Cardiac muscle cell (in vitro differentiated cells and primary cell): ENCODE data around the gene KCTD13. TPM values are rescaled to one million over a fixed set of nuclear protein-coding genes. Genes with fewer than 3 reads are reported as not detected.

Source experiments
- DNase-seq, 2 donors: peaks; one replicate each; pipeline versions ENCODE4 v3.0.0 to v3.0.0-alpha.2; 2010 to 2017; ENCODE audit warnings: low read depth in 1 of 2, low spot score in 1 of 2
- H3K27ac ChIP-seq: fragments of 200-600 bp; sonication (generic); 2 replicates; pipeline ENCODE4 v1.5.1; 2016
- H3K27me3 ChIP-seq: fragments of 200-600 bp; sonication (generic); 2 replicates; pipeline ENCODE4 v1.6.0; 2016; ENCODE audit warnings: control low read depth
- H3K36me3 ChIP-seq: fragments of 200-600 bp; sonication (generic); 2 replicates; pipeline ENCODE4 v1.5.1; 2016; ENCODE audit warnings: control low read depth
- H3K4me1 ChIP-seq: fragments of 200-600 bp; sonication (generic); 2 replicates; pipeline ENCODE4 v1.8.1; 2017; ENCODE audit warnings: low read depth, mild to moderate bottlenecking, mixed run types
- H3K4me3 ChIP-seq: fragments of 200-600 bp; sonication (generic); 2 replicates; pipeline ENCODE4 v1.5.1; 2016; ENCODE audit warnings: mild to moderate bottlenecking
- H3K9me3 ChIP-seq: fragments of 200-600 bp; sonication (generic); 2 replicates; pipeline ENCODE4 v1.5.1; 2017; ENCODE audit warnings: low read depth, mild to moderate bottlenecking, control low read depth
- polyA plus RNA-seq: library from polyadenylated mRNA; unstranded; fragments of >200 nt; fragmentation: Nextera tagmentation; extraction: Ambion mirVana; gene quantifications from 2 replicates; pipeline ENCODE4 v1.2.1, GENCODE V29; 2016
- total RNA-seq: library from RNA; depleted of rRNA; stranded (reverse); fragments of >200 nt; gene quantifications from 2 replicates; pipeline ENCODE4 v1.2.3, GENCODE V29; 2016
- TF ChIP-seq, protein P1 (sequence below): IDR thresholded peaks from 2 replicates; pipeline ENCODE4 v1.5.1; 2012; ENCODE audit warnings: low read depth, mild to moderate bottlenecking, low read length

KCTD13 gene
- total and polyA plus RNA-seq, 2 experiments from 2014 or later = 22.1 to 22.3 TPM

GRCh38 chr16:29927070-29927905 lies 1.3 kb upstream of the KCTD13 start:
- Histone ChIP-seq H3K4me1 (peaks cover 13% of the 10 kb centered on the region), H3K9me3 (no peaks in the 10 kb centered on the region), H3K36me3 (no peaks in the 10 kb centered on the region), H3K27me3 (no peaks in the 10 kb centered on the region), H3K27ac (peak overlapping the region; percentile 94), H3K4me3 (peak overlapping the region; percentile 76)
- TF ChIP-seq, protein P1, sequence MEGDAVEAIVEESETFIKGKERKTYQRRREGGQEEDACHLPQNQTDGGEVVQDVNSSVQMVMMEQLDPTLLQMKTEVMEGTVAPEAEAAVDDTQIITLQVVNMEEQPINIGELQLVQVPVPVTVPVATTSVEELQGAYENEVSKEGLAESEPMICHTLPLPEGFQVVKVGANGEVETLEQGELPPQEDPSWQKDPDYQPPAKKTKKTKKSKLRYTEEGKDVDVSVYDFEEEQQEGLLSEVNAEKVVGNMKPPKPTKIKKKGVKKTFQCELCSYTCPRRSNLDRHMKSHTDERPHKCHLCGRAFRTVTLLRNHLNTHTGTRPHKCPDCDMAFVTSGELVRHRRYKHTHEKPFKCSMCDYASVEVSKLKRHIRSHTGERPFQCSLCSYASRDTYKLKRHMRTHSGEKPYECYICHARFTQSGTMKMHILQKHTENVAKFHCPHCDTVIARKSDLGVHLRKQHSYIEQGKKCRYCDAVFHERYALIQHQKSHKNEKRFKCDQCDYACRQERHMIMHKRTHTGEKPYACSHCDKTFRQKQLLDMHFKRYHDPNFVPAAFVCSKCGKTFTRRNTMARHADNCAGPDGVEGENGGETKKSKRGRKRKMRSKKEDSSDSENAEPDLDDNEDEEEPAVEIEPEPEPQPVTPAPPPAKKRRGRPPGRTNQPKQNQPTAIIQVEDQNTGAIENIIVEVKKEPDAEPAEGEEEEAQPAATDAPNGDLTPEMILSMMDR = no peak
- no peak for DNase-seq

GRCh38 chr16:29926711-29927052 lies 656 bp upstream of the KCTD13 start:
- Histone ChIP-seq H3K4me1 (peaks cover 13% of the 10 kb centered on the region), H3K27me3 (no peaks in the 10 kb centered on the region), H3K9me3 (no peaks in the 10 kb centered on the region), H3K4me3 (peak overlapping the region; percentile 76), H3K36me3 (no peaks in the 10 kb centered on the region), H3K27ac (peak overlapping the region; percentile 94)
- TF ChIP-seq, protein P1 = no peak
- no peak for DNase-seq

- H3K9me3 ChIP-seq = no peaks in the 10 kb centered on the region
- H3K4me3 ChIP-seq = peak overlapping the region; percentile 76
- TF ChIP-seq, protein P1 = no peak
- no peaks in the 10 kb centered on the region for H3K36me3 ChIP-seq
- peak overlapping the region; percentile 71 for H3K27ac ChIP-seq
- H3K4me1 ChIP-seq = peaks cover 13% of the 10 kb centered on the region
- no peak for DNase-seq
- H3K27me3 ChIP-seq = no peaks in the 10 kb centered on the region
These were observed 795 bp downstream of the KCTD13 start for GRCh38 chr16:29925105-29925756.

DNA sequence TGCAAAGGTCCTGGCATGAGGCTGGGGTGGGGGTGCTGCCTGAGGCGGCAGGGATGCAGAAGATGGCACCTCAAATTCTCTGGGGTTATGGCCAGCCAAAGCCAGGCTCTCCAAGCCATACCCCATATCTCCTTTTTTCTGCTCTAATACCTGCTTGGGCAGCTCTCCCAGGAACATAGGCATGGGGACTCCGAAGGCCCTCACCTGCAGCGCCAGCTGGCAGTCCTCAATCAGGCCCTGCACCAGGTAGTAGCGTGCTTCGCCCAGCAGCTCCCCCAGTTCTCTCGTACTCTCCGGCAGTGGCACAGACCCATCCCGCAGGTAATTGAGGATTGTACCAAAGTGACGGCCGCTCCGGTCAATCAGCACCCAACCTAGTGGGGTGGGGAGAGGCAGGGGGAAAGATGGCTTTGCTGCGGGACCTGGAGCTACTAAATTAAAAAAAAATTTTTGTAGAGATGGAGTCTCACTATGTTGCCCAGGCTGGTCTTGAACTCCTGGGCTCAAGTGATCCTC lies 3.0 kb downstream of the KCTD13 start:
- H3K4me3 ChIP-seq = no peak overlapping the region
- no peaks in the 10 kb centered on the region for H3K9me3 ChIP-seq
- peaks cover 8% of the 10 kb centered on the region for H3K36me3 ChIP-seq
- no peak overlapping the region for H3K27ac ChIP-seq
- TF ChIP-seq, protein P1 = no peak
- H3K27me3 ChIP-seq = no peaks in the 10 kb centered on the region
- DNase-seq = no peak
- H3K4me1 ChIP-seq = peaks cover 13% of the 10 kb centered on the region

GRCh38 chr16:29922326-29922725 lies 3.7 kb downstream of the KCTD13 start:
- no peak overlapping the region for H3K4me3 ChIP-seq
- TF ChIP-seq, protein P1 = no peak
- peaks cover 8% of the 10 kb centered on the region for H3K36me3 ChIP-seq
- no peaks in the 10 kb centered on the region for H3K27me3 ChIP-seq
- no peak overlapping the region for H3K27ac ChIP-seq
- no peaks in the 10 kb centered on the region for H3K9me3 ChIP-seq
- DNase-seq = no peak
- H3K4me1 ChIP-seq = peaks cover 13% of the 10 kb centered on the region
